ENCODE measurements around the gene THADA.

Gene THADA

GRCh38 chr2:43219383-43220228, 376.2 kb downstream of the THADA start (continued):
- TF ChIP-seq ZBTB10 (tag by site-specific recombination; IDR thresholded peaks at IDR 0.05), result peak; percentile 80
- no peak for TF ChIP-seq ZNF585B (tag by site-specific recombination; IDR thresholded peaks at IDR 0.05)
- peak; percentile 74; the same call in 1 of the 2 replicates for TF ChIP-seq ZBTB20 (tag by site-specific recombination; IDR thresholded peaks at IDR 0.05)
- no peak for TF ChIP-seq ZNF510 (tag by site-specific recombination; IDR thresholded peaks at IDR 0.05; ENCODE audit: insufficient replicate concordance)
- TF ChIP-seq ZFP3 (tag by site-specific recombination; IDR thresholded peaks at IDR 0.05; ENCODE audit: low read depth), result no peak
- TF ChIP-seq ZNF558 (tag by site-specific recombination; IDR thresholded peaks at IDR 0.05), result no peak
- 0 out of 2 replicates have a peak, but pooled peaks have one; percentile 29 for TF ChIP-seq PRDM1 (tag by site-specific recombination; IDR thresholded peaks at IDR 0.05)
- no peak for TF ChIP-seq ZNF48 (tag by site-specific recombination; IDR thresholded peaks at IDR 0.05)
- no peak for TF ChIP-seq ZNF302 (tag by site-specific recombination; IDR thresholded peaks at IDR 0.05; ENCODE audit: low read depth)
- no peak; the same call in 1 of the 2 replicates for TF ChIP-seq ZNF843 (tag by site-specific recombination; IDR thresholded peaks at IDR 0.05)
- 0 out of 2 replicates have a peak, but pooled peaks have one; percentile 77 for TF ChIP-seq KLF16 (tag by site-specific recombination; IDR thresholded peaks at IDR 0.05)
- TF ChIP-seq ZNF19 (tag by site-specific recombination; IDR thresholded peaks at IDR 0.05; ENCODE audit: low read depth), result no peak
- no peak for TF ChIP-seq HOXD13 (CRISPR knock-in tag; IDR thresholded peaks at IDR 0.05; ENCODE audit: borderline replicate concordance)
- 0 out of 2 replicates have a peak, but pooled peaks have one; percentile 14 for TF ChIP-seq ZNF777 (tag by site-specific recombination; IDR thresholded peaks at IDR 0.05; ENCODE audit: borderline replicate concordance)
- no peak for TF ChIP-seq TSHZ1 (tag by site-specific recombination; IDR thresholded peaks at IDR 0.05; ENCODE audit: borderline replicate concordance)
- no peak for TF ChIP-seq BCL11B (tag by site-specific recombination; IDR thresholded peaks at IDR 0.05; ENCODE audit: low read depth)
- 0 out of 2 replicates have a peak, but pooled peaks have one; percentile 24 for TF ChIP-seq ZNF391 (tag by site-specific recombination; IDR thresholded peaks at IDR 0.05; ENCODE audit: borderline replicate concordance, low read depth)
- 0 out of 2 replicates have a peak, but pooled peaks have one; percentile 10 for TF ChIP-seq ZSCAN16 (tag by site-specific recombination; IDR thresholded peaks at IDR 0.05)
- no peak for TF ChIP-seq REST (tag by site-specific recombination; IDR thresholded peaks at IDR 0.05)
- no peak for TF ChIP-seq ZNF792 (tag by site-specific recombination; IDR thresholded peaks at IDR 0.05)
- peak; percentile 58; the same call in 1 of the 2 replicates for TF ChIP-seq ZNF518A (tag by site-specific recombination; conservative IDR thresholded peaks at IDR 0.05; ENCODE audit: low read depth)
- TF ChIP-seq ZNF146 (tag by site-specific recombination; IDR thresholded peaks at IDR 0.05), result no peak
- no peak for TF ChIP-seq ZNF488 (tag by site-specific recombination; IDR thresholded peaks at IDR 0.05)

Measured in HEK293 (cell line).